Measurements from ENCODE around the gene ZFAND3. TPM values are rescaled to one million over a fixed set of nuclear protein-coding genes. Genes with fewer than 3 reads are reported as not detected.
"Not testable (repeated sequence)": the region's sequence is repeated elsewhere in the genome, so short reads cannot be mapped to it uniquely, and the experiment has no call there.

Gene ZFAND3
- total RNA-seq, 1 experiment from 2014 or later = 75.0 TPM

GRCh38 chr6:37988127-37988526 is 168.6 kb downstream of the ZFAND3 start:
- H3K27ac Mint-ChIP-seq (ENCODE audit: unreplicated experiment) = no peak overlapping the region

GRCh38 chr6:37988696-37989095 is 169.2 kb downstream of the ZFAND3 start:
- BruUV-seq (replicated peaks) = no TSS peak
- DNase-seq = no peak
- H3K9me3 Mint-ChIP-seq (ENCODE audit: low read depth, unreplicated experiment) = no peaks in the 10 kb centered on the region
- peaks cover 18% of the 10 kb centered on the region for H3K4me1 Mint-ChIP-seq (ENCODE audit: low read depth, unreplicated experiment)
- H3K4me3 Mint-ChIP-seq (ENCODE audit: low read depth, unreplicated experiment) = no peak overlapping the region
- no peaks in the 10 kb centered on the region for H3K36me3 Mint-ChIP-seq (ENCODE audit: insufficient read depth, unreplicated experiment)
- no peaks in the 10 kb centered on the region for H3K27me3 Mint-ChIP-seq (ENCODE audit: unreplicated experiment)
- intact Hi-C loops (cut with micrococcal nuclease; ENCODE audit: unreplicated experiment) = no loop called here
- CTCF ChIA-PET = interaction anchor here (0.5 to 0.8 kb wide), 2 partner anchors 9 to 177 kb away, joined by 5 to 11 read pairs; no protein-coding TSS in a partner anchor
- TF ChIP-seq, protein P1, sequence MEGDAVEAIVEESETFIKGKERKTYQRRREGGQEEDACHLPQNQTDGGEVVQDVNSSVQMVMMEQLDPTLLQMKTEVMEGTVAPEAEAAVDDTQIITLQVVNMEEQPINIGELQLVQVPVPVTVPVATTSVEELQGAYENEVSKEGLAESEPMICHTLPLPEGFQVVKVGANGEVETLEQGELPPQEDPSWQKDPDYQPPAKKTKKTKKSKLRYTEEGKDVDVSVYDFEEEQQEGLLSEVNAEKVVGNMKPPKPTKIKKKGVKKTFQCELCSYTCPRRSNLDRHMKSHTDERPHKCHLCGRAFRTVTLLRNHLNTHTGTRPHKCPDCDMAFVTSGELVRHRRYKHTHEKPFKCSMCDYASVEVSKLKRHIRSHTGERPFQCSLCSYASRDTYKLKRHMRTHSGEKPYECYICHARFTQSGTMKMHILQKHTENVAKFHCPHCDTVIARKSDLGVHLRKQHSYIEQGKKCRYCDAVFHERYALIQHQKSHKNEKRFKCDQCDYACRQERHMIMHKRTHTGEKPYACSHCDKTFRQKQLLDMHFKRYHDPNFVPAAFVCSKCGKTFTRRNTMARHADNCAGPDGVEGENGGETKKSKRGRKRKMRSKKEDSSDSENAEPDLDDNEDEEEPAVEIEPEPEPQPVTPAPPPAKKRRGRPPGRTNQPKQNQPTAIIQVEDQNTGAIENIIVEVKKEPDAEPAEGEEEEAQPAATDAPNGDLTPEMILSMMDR (IDR thresholded peaks at IDR 0.05; ENCODE audit: unreplicated experiment) = no peak
- no peak overlapping the region for H3K27ac Mint-ChIP-seq (ENCODE audit: unreplicated experiment)

More at GRCh38 chr6:37988127-37988526, 168.6 kb downstream of the ZFAND3 start:
- Mint-ChIP-seq H3K4me3 (ENCODE audit: low read depth, unreplicated experiment) (no peak overlapping the region), H3K4me1 (ENCODE audit: low read depth, unreplicated experiment) (peaks cover 21% of the 10 kb centered on the region), H3K9me3 (ENCODE audit: low read depth, unreplicated experiment) (no peaks in the 10 kb centered on the region), H3K27me3 (ENCODE audit: unreplicated experiment) (no peaks in the 10 kb centered on the region), H3K36me3 (ENCODE audit: insufficient read depth, unreplicated experiment) (no peaks in the 10 kb centered on the region)
- BruUV-seq (replicated peaks) = no TSS peak
- CTCF ChIA-PET = interaction anchor here (0.5 kb wide), 2 partner anchors 177 to 214 kb away, joined by 3 to 11 read pairs; no protein-coding TSS in a partner anchor
- TF ChIP-seq, protein P1 (IDR thresholded peaks at IDR 0.05; ENCODE audit: unreplicated experiment) = no peak
- intact Hi-C loops (cut with micrococcal nuclease; ENCODE audit: unreplicated experiment) = no loop called here
- DNase-seq = no peak

DNA sequence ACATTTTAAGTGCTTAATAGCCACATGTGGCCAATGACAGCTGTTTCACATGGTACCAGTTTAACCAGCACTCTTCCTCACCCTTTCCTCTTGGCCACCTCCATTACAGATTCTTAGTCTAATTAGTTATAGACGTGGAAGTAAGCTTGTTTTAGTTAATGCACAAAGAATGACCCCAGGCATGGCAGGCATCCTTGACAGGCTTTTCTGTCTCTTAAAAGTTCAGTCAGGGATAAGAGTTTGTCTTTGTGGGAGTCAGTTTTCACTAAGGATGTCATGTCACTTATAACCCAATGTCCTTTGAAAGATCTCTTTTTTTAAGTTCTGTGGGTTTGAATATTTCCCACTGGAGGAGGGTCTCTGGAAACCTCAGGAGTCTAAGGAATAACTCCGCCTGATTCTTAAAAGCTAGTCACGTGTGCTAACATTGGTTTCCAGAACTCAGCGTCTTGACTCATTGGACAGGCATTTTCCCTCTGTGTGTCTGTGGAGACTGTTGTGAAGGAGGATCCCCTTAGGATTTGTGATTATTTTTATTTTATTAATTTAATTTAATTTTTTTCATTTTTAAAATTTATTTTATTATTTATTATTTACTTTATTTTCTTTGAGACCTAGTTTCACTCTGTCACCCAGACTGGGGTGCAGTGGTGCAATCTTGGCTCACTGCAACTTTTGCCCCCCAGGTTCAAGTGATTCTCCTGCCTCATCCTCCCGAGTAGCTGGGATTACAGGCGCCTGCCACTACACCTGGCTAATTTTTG is 171.4 kb downstream of the ZFAND3 start:
- CTCF ChIA-PET = interaction anchor here (0.5 to 0.6 kb wide), 3 partner anchors 56 to 753 kb away, joined by 3 to 11 read pairs (median 3); no protein-coding TSS in a partner anchor
- Mint-ChIP-seq H3K27ac (ENCODE audit: unreplicated experiment) (no peak overlapping the region), H3K27me3 (ENCODE audit: unreplicated experiment) (no peaks in the 10 kb centered on the region), H3K9me3 (ENCODE audit: low read depth, unreplicated experiment) (no peaks in the 10 kb centered on the region), H3K36me3 (ENCODE audit: insufficient read depth, unreplicated experiment) (no peaks in the 10 kb centered on the region), H3K4me1 (ENCODE audit: low read depth, unreplicated experiment) (peaks cover 10% of the 10 kb centered on the region), H3K4me3 (ENCODE audit: low read depth, unreplicated experiment) (no peak overlapping the region)
- BruUV-seq (replicated peaks) = no TSS peak
- DNase-seq = no peak
- intact Hi-C loops (cut with micrococcal nuclease; ENCODE audit: unreplicated experiment) = no loop called here
- TF ChIP-seq, protein P1 (IDR thresholded peaks at IDR 0.05; ENCODE audit: unreplicated experiment) = no peak

- no TSS peak for BruUV-seq (replicated peaks)
- H3K4me1 Mint-ChIP-seq (ENCODE audit: low read depth, unreplicated experiment) = peaks cover 10% of the 10 kb centered on the region
- intact Hi-C loops (cut with micrococcal nuclease; ENCODE audit: unreplicated experiment) = no loop called here
- DNase-seq = no peak
- H3K36me3 Mint-ChIP-seq (ENCODE audit: insufficient read depth, unreplicated experiment) = no peaks in the 10 kb centered on the region
- no peaks in the 10 kb centered on the region for H3K9me3 Mint-ChIP-seq (ENCODE audit: low read depth, unreplicated experiment)
- no peaks in the 10 kb centered on the region for H3K27me3 Mint-ChIP-seq (ENCODE audit: unreplicated experiment)
- TF ChIP-seq, protein P1 (IDR thresholded peaks at IDR 0.05; ENCODE audit: unreplicated experiment) = no peak
- H3K4me3 Mint-ChIP-seq (ENCODE audit: low read depth, unreplicated experiment) = no peak overlapping the region
- CTCF ChIA-PET = no interaction called here
- H3K27ac Mint-ChIP-seq (ENCODE audit: unreplicated experiment) = no peak overlapping the region
Measured at GRCh38 chr6:37992749-37993148, 173.2 kb downstream of the ZFAND3 start.

DNA sequence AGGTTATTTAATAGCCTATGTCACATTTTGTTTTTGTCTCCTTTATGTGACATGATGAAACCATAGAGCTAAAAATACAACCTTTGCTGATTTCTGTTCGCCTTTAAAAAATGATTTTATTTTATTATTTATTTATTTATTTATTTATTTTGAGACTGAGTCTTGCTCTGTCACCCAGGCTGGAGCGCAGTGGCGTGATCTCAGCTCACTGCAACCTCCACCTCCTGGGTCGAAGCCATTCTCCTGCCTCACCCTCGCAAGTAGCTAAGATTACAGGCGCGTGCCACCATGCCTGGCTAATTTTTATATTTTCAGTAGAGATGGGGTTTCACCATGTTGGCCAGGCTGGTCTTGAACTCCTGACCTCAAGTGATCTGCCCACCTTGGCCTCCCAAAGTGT is 173.7 kb downstream of the ZFAND3 start:
- H3K27ac Mint-ChIP-seq (ENCODE audit: unreplicated experiment); intact Hi-C loops (cut with micrococcal nuclease; ENCODE audit: unreplicated experiment); CTCF ChIA-PET; BruUV-seq (replicated peaks); H3K27me3 Mint-ChIP-seq (ENCODE audit: unreplicated experiment); H3K4me3 Mint-ChIP-seq (ENCODE audit: low read depth, unreplicated experiment); DNase-seq; H3K9me3 Mint-ChIP-seq (ENCODE audit: low read depth, unreplicated experiment); H3K4me1 Mint-ChIP-seq (ENCODE audit: low read depth, unreplicated experiment); H3K36me3 Mint-ChIP-seq (ENCODE audit: insufficient read depth, unreplicated experiment): not testable (repeated sequence)

Measured in Calu3 (cell line).